Umbilical cord (tissue), 2 donors: Measurements from ENCODE around the gene ITGA8. TPM values are rescaled to one million over a fixed set of nuclear protein-coding genes. Genes with fewer than 3 reads are reported as not detected.
A peak's percentile ranks its signal among the peaks of the same experiment; 100 is the strongest.
"Not testable (repeated sequence)": the region's sequence is repeated elsewhere in the genome, so short reads cannot be mapped to it uniquely, and the experiment has no call there.

Experiments
- DNase-seq: peaks from one replicate; pipeline ENCODE4 v3.0.0-alpha.2; 2015; ENCODE audit warnings: low spot score
- total RNA-seq: library from RNA; depleted of rRNA; stranded (reverse); fragments of >200 nt; gene quantifications from one replicate; pipeline ENCODE4 v1.2.3, GENCODE V29; 2014; ENCODE audit warnings: low replicate concordance; ENCODE audit not compliant: insufficient read depth

Gene ITGA8
- total RNA-seq, 1 donor from 2014 or later: 1.7 TPM

- DNase-seq: no peak
These were observed 35.0 kb downstream of the ITGA8 start for GRCh38 chr10:15684768-15685167.

- DNase-seq: no peak
These were observed 38.6 kb downstream of the ITGA8 start for GRCh38 chr10:15681076-15681475.

- DNase-seq: no peak
These were observed 40.9 kb downstream of the ITGA8 start for GRCh38 chr10:15678851-15679250.

GRCh38 chr10:15672469-15672868 lies 47.3 kb downstream of the ITGA8 start:
- no peak for DNase-seq

GRCh38 chr10:15670880-15671279 lies 48.8 kb downstream of the ITGA8 start:
- no peak for DNase-seq

GRCh38 chr10:15661574-15661973 lies 58.1 kb downstream of the ITGA8 start:
- DNase-seq: no peak

GRCh38 chr10:15660990-15661389 lies 58.7 kb downstream of the ITGA8 start:
- DNase-seq: no peak

GRCh38 chr10:15658069-15658702 lies 61.5 kb downstream of the ITGA8 start:
- DNase-seq: peak; percentile 10

- DNase-seq: no peak
These were observed 67.0 kb downstream of the ITGA8 start for GRCh38 chr10:15652757-15653156.

- DNase-seq: no peak
These were observed 67.6 kb downstream of the ITGA8 start for GRCh38 chr10:15652117-15652516.

- no peak for DNase-seq
These were observed 68.5 kb downstream of the ITGA8 start for GRCh38 chr10:15651175-15651574.

GRCh38 chr10:15642095-15642494 lies 77.6 kb downstream of the ITGA8 start:
- DNase-seq: no peak

GRCh38 chr10:15640536-15641085 lies 79.1 kb downstream of the ITGA8 start:
- no peak for DNase-seq

GRCh38 chr10:15636446-15636845 lies 83.3 kb downstream of the ITGA8 start:
- DNase-seq: no peak

- no peak for DNase-seq
These were observed 87.1 kb downstream of the ITGA8 start for GRCh38 chr10:15632456-15633091.

- DNase-seq: not testable (repeated sequence)
These were observed 88.5 kb downstream of the ITGA8 start for GRCh38 chr10:15631205-15631604.

- DNase-seq: no peak
These were observed 89.4 kb downstream of the ITGA8 start for GRCh38 chr10:15630353-15630752.

GRCh38 chr10:15627617-15628196 lies 92.0 kb downstream of the ITGA8 start:
- DNase-seq: no peak

- no peak for DNase-seq
These were observed 92.8 kb downstream of the ITGA8 start for GRCh38 chr10:15626937-15627336.

GRCh38 chr10:15625261-15625660 lies 94.5 kb downstream of the ITGA8 start:
- DNase-seq: no peak

- peak; percentile 86 for DNase-seq
These were observed 95.1 kb downstream of the ITGA8 start for GRCh38 chr10:15624401-15625196.
